HL-60 (cell line): ENCODE results near the gene LAMA3.

ENCODE experiments used
- DNase-seq, 2 experiments: peaks; one replicate each; pipeline ENCODE4 v3.0.0-alpha.2; 2010 to 2020; ENCODE audit warnings: low read depth in 1 of 2, low spot score in 1 of 2
- H3K27ac ChIP-seq: fragments of 250-450 bp; sonication (Bioruptor Pico); replicated peaks from 2 replicates; pipeline ENCODE4 v1.5.1; 2020; ENCODE audit warnings: mild to moderate bottlenecking, moderate library complexity
- H3K27me3 ChIP-seq: fragments of 250-450 bp; sonication (Bioruptor Pico); 2 replicates; pipeline ENCODE4 v1.5.1; 2021; ENCODE audit warnings: mild to moderate bottlenecking, moderate library complexity; ENCODE audit not compliant: insufficient read depth, poor library complexity, severe bottlenecking
- H3K4me3 ChIP-seq: replicated peaks from 2 replicates; pipeline ENCODE4 v1.5.1; 2011; ENCODE audit warnings: mild to moderate bottlenecking, control low read depth, low read length; ENCODE audit not compliant: insufficient read depth
- GABPA ChIP-seq: IDR thresholded peaks from 2 replicates; pipeline ENCODE4 v1.6.1; 2012; ENCODE audit warnings: low read depth
- POLR2AphosphoS5 ChIP-seq: IDR thresholded peaks from 2 replicates; pipeline ENCODE4 v1.6.1; 2012; ENCODE audit warnings: low read depth
- SPI1 ChIP-seq: IDR thresholded peaks from 2 replicates; pipeline ENCODE4 v1.6.1; 2012; ENCODE audit warnings: low read depth, mild to moderate bottlenecking, borderline replicate concordance
- long read RNA-seq: library from polyadenylated mRNA; unstranded; transcript quantifications from one replicate; pipeline ENCODE4 v2.0.0, GENCODE V29; 2020
- TF ChIP-seq, protein P1 (sequence below): IDR thresholded peaks from one replicate; pipeline ENCODE4 v1.5.1; 2011; ENCODE audit warnings: low read length, control low read depth, inconsistent platforms; ENCODE audit not compliant: insufficient read depth
- TF ChIP-seq, protein P2 (sequence below): IDR thresholded peaks from 2 replicates; pipeline ENCODE4 v1.6.1; 2012; ENCODE audit warnings: low read depth; ENCODE audit not compliant: insufficient replicate concordance

The LAMA3 gene, protein sequence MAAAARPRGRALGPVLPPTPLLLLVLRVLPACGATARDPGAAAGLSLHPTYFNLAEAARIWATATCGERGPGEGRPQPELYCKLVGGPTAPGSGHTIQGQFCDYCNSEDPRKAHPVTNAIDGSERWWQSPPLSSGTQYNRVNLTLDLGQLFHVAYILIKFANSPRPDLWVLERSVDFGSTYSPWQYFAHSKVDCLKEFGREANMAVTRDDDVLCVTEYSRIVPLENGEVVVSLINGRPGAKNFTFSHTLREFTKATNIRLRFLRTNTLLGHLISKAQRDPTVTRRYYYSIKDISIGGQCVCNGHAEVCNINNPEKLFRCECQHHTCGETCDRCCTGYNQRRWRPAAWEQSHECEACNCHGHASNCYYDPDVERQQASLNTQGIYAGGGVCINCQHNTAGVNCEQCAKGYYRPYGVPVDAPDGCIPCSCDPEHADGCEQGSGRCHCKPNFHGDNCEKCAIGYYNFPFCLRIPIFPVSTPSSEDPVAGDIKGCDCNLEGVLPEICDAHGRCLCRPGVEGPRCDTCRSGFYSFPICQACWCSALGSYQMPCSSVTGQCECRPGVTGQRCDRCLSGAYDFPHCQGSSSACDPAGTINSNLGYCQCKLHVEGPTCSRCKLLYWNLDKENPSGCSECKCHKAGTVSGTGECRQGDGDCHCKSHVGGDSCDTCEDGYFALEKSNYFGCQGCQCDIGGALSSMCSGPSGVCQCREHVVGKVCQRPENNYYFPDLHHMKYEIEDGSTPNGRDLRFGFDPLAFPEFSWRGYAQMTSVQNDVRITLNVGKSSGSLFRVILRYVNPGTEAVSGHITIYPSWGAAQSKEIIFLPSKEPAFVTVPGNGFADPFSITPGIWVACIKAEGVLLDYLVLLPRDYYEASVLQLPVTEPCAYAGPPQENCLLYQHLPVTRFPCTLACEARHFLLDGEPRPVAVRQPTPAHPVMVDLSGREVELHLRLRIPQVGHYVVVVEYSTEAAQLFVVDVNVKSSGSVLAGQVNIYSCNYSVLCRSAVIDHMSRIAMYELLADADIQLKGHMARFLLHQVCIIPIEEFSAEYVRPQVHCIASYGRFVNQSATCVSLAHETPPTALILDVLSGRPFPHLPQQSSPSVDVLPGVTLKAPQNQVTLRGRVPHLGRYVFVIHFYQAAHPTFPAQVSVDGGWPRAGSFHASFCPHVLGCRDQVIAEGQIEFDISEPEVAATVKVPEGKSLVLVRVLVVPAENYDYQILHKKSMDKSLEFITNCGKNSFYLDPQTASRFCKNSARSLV (N-terminal part only)
- long read RNA-seq, partial matches to known transcripts: 0 of 1 reads
- long read RNA-seq, other reads (novel, unspliced or antisense): 1 of 1 reads

GRCh38 chr18:23689031-23689615 is at the start of gene LAMA3:
Gene LAMA3 (plus strand): TSS chr18:23689453. CDS start chr18:23689684, 231 bp downstream.
- peak; percentile 22 to 29 for DNase-seq
- H3K27ac ChIP-seq: no peak within 1 kb of the TSS
- peaks cover 54% of the 10 kb centered on the region for H3K27me3 ChIP-seq
- no peak for TF ChIP-seq POLR2AphosphoS5
- TF ChIP-seq GABPA: no peak
- TF ChIP-seq, protein P1, sequence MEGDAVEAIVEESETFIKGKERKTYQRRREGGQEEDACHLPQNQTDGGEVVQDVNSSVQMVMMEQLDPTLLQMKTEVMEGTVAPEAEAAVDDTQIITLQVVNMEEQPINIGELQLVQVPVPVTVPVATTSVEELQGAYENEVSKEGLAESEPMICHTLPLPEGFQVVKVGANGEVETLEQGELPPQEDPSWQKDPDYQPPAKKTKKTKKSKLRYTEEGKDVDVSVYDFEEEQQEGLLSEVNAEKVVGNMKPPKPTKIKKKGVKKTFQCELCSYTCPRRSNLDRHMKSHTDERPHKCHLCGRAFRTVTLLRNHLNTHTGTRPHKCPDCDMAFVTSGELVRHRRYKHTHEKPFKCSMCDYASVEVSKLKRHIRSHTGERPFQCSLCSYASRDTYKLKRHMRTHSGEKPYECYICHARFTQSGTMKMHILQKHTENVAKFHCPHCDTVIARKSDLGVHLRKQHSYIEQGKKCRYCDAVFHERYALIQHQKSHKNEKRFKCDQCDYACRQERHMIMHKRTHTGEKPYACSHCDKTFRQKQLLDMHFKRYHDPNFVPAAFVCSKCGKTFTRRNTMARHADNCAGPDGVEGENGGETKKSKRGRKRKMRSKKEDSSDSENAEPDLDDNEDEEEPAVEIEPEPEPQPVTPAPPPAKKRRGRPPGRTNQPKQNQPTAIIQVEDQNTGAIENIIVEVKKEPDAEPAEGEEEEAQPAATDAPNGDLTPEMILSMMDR: no peak
- TF ChIP-seq SPI1: no peak
- TF ChIP-seq, protein P2, sequence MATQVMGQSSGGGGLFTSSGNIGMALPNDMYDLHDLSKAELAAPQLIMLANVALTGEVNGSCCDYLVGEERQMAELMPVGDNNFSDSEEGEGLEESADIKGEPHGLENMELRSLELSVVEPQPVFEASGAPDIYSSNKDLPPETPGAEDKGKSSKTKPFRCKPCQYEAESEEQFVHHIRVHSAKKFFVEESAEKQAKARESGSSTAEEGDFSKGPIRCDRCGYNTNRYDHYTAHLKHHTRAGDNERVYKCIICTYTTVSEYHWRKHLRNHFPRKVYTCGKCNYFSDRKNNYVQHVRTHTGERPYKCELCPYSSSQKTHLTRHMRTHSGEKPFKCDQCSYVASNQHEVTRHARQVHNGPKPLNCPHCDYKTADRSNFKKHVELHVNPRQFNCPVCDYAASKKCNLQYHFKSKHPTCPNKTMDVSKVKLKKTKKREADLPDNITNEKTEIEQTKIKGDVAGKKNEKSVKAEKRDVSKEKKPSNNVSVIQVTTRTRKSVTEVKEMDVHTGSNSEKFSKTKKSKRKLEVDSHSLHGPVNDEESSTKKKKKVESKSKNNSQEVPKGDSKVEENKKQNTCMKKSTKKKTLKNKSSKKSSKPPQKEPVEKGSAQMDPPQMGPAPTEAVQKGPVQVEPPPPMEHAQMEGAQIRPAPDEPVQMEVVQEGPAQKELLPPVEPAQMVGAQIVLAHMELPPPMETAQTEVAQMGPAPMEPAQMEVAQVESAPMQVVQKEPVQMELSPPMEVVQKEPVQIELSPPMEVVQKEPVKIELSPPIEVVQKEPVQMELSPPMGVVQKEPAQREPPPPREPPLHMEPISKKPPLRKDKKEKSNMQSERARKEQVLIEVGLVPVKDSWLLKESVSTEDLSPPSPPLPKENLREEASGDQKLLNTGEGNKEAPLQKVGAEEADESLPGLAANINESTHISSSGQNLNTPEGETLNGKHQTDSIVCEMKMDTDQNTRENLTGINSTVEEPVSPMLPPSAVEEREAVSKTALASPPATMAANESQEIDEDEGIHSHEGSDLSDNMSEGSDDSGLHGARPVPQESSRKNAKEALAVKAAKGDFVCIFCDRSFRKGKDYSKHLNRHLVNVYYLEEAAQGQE: no peak
- peak within 1 kb of the TSS; percentile 35 for H3K4me3 ChIP-seq

DNA sequence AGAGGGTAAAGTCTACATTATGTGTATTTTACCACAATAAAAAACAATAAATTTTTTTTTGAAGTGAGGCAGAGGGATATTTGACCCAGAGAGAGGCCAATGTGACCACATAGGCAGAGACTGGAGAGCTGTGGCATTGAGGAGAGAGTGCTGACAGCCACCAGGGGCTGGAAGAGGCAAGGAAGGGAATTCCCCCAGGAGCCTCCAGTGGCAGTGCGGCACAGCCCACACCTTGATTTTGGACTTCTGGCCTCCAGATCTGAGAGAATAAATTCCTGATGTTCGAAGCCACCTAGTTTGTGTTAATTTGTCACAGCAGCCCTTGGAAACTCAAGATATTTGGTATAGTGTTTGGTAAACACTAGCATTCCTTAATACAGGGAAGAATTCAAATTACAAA is 49.2 kb upstream of the LAMA3 start:
- DNase-seq: no peak
- Histone ChIP-seq H3K27ac (no peak overlapping the region), H3K4me3 (no peak overlapping the region), H3K27me3 (peaks cover 2% of the 10 kb centered on the region)
- TF ChIP-seq POLR2AphosphoS5 (no peak), GABPA (no peak), SPI1 (no peak)
- TF ChIP-seq, protein P1: no peak
- TF ChIP-seq, protein P2: no peak

- Histone ChIP-seq H3K4me3 (no peak overlapping the region), H3K27ac (no peak overlapping the region), H3K27me3 (no peaks in the 10 kb centered on the region)
- no peak for DNase-seq
- no peak for TF ChIP-seq SPI1
- no peak for TF ChIP-seq POLR2AphosphoS5
- no peak for TF ChIP-seq GABPA
- TF ChIP-seq, protein P2: no peak
- TF ChIP-seq, protein P1: no peak
These were observed 48.0 kb upstream of the LAMA3 start for GRCh38 chr18:23641143-23641720.
